ENCODE results near the gene FKBP2. TPM values are rescaled to one million over a fixed set of nuclear protein-coding genes. Genes with fewer than 3 reads are reported as not detected.
A peak's percentile ranks its signal among the peaks of the same experiment; 100 is the strongest.

The FKBP2 gene
- total and polyA plus RNA-seq, 2 of the 13 experiments (the other 11 are each of a cell fraction or from before 2014, with no cell fraction given), result 30.1 to 53.3 TPM

DNA sequence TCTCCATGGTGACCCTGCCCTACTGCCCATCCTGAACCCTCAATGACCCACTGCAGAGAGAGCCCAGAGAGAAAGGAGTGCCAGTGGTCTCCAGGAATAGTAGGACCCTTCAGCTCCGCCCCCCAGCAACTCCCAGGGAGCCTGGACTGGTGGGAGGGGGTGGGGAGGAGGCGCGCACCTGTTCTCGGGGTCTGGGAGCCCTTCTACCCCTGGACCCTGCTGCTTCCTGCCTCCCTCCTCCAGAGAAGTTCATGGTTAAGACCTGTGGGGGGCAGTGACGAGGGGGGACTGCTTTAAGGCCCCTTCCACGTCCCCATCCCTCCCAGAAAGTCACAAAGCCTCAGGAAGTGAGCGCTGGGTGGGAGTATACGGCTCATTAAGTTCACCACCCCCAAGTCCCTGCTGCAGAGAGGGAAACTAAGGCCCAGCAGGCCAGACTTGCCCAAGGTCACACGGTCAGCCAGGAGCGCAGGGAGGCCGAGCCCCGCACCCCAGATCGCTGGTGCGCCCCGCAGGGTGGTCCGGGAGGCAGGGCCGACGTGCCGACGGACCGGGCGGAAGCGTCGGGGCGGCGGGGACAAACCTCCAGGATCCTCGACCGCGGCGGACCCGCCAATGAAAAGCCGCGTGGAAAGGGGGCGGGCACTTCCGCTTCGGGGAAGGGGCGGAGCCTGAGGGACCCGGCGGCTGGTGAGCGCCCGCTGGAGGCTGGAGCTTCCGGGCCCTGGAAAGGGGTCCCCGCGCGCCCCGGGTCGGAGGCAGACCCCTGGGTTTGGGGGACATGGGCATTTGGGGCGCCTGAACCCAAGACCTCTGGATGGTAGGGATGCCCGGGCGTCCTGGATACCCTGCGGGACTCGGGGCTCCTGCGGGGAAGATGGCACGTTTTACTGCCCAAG is 15.0 kb upstream of the FKBP2 start, which contains the start of the genes NUDT22 and TRPT1 (continued):
- TF ChIP-seq, protein P1, sequence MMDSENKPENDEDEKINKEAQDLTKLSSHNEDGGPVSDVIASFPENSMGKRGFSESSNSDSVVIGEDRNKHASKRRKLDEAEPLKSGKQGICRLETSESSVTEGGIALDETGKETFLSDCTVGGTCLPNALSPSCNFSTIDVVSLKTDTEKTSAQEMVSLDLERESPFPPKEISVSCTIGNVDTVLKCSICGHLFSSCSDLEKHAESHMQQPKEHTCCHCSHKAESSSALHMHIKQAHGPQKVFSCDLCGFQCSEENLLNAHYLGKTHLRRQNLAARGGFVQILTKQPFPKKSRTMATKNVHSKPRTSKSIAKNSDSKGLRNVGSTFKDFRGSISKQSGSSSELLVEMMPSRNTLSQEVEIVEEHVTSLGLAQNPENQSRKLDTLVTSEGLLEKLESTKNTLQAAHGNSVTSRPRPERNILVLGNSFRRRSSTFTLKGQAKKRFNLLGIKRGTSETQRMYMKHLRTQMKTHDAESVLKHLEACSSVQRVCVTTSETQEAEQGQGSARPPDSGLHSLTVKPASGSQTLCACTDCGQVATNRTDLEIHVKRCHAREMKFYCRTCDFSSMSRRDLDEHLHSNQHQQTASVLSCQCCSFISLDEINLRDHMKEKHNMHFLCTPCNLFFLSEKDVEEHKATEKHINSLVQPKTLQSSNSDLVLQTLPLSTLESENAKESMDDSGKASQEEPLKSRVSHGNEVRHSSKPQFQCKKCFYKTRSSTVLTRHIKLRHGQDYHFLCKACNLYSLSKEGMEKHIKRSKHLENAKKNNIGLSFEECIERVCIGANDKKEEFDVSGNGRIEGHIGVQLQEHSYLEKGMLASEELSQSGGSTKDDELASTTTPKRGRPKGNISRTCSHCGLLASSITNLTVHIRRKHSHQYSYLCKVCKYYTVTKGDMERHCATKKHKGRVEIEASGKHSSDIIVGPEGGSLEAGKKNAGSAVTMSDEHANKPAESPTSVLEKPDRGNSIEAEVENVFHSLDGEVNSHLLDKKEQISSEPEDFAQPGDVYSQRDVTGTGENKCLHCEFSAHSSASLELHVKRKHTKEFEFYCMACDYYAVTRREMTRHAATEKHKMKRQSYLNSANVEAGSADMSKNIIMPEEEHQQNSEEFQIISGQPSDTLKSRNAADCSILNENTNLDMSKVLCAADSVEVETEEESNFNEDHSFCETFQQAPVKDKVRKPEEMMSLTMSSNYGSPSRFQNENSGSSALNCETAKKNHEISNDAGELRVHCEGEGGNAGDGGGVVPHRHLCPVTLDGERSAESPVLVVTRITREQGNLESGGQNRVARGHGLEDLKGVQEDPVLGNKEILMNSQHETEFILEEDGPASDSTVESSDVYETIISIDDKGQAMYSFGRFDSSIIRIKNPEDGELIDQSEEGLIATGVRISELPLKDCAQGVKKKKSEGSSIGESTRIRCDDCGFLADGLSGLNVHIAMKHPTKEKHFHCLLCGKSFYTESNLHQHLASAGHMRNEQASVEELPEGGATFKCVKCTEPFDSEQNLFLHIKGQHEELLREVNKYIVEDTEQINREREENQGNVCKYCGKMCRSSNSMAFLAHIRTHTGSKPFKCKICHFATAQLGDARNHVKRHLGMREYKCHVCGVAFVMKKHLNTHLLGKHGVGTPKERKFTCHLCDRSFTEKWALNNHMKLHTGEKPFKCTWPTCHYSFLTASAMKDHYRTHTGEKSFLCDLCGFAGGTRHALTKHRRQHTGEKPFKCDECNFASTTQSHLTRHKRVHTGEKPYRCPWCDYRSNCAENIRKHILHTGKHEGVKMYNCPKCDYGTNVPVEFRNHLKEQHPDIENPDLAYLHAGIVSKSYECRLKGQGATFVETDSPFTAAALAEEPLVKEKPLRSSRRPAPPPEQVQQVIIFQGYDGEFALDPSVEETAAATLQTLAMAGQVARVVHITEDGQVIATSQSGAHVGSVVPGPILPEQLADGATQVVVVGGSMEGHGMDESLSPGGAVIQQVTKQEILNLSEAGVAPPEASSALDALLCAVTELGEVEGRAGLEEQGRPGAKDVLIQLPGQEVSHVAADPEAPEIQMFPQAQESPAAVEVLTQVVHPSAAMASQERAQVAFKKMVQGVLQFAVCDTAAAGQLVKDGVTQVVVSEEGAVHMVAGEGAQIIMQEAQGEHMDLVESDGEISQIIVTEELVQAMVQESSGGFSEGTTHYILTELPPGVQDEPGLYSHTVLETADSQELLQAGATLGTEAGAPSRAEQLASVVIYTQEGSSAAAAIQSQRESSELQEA (CRISPR knock-in tag; IDR thresholded peaks at IDR 0.05; ENCODE audit: not compliant biosample characterization), result no peak
- no peak for TF ChIP-seq SRSF4 (IDR thresholded peaks at IDR 0.05; ENCODE audit: low read depth, low read length, poor library complexity, severe bottlenecking)
- TF ChIP-seq, protein P2, sequence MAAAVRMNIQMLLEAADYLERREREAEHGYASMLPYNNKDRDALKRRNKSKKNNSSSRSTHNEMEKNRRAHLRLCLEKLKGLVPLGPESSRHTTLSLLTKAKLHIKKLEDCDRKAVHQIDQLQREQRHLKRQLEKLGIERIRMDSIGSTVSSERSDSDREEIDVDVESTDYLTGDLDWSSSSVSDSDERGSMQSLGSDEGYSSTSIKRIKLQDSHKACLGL (CRISPR knock-in tag; IDR thresholded peaks at IDR 0.05), result no peak; the same call in 1 of the 2 replicates
- TF ChIP-seq ZNF3 (CRISPR knock-in tag; IDR thresholded peaks at IDR 0.05), result no peak
- TF ChIP-seq HNRNPL (IDR thresholded peaks at IDR 0.05; ENCODE audit: low read depth, low read length), result no peak
- TF ChIP-seq ZNF451 (CRISPR knock-in tag; IDR thresholded peaks at IDR 0.05), result no peak; the same call in 1 of the 2 replicates
- peak; percentile 58 for TF ChIP-seq TBX2 (CRISPR knock-in tag; IDR thresholded peaks at IDR 0.05; ENCODE audit: borderline replicate concordance)
- TF ChIP-seq ARNT2 (CRISPR knock-in tag; IDR thresholded peaks at IDR 0.05; ENCODE audit: low read depth), result peak; percentile 63
- TF ChIP-seq ELF3 (CRISPR knock-in tag; IDR thresholded peaks at IDR 0.05), result peak; percentile 76
- TF ChIP-seq, protein P3, sequence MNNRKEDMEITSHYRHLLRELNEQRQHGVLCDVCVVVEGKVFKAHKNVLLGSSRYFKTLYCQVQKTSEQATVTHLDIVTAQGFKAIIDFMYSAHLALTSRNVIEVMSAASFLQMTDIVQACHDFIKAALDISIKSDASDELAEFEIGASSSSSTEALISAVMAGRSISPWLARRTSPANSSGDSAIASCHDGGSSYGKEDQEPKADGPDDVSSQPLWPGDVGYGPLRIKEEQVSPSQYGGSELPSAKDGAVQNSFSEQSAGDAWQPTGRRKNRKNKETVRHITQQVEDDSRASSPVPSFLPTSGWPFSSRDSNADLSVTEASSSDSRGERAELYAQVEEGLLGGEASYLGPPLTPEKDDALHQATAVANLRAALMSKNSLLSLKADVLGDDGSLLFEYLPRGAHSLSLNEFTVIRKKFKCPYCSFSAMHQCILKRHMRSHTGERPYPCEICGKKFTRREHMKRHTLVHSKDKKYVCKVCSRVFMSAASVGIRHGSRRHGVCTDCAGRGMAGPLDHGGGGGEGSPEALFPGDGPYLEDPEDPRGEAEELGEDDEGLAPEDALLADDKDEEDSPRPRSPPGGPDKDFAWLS (CRISPR knock-in tag; IDR thresholded peaks at IDR 0.05; ENCODE audit: borderline replicate concordance), result 0 out of 2 replicates have a peak, but pooled peaks have one; percentile 68
- TF ChIP-seq, protein P4, sequence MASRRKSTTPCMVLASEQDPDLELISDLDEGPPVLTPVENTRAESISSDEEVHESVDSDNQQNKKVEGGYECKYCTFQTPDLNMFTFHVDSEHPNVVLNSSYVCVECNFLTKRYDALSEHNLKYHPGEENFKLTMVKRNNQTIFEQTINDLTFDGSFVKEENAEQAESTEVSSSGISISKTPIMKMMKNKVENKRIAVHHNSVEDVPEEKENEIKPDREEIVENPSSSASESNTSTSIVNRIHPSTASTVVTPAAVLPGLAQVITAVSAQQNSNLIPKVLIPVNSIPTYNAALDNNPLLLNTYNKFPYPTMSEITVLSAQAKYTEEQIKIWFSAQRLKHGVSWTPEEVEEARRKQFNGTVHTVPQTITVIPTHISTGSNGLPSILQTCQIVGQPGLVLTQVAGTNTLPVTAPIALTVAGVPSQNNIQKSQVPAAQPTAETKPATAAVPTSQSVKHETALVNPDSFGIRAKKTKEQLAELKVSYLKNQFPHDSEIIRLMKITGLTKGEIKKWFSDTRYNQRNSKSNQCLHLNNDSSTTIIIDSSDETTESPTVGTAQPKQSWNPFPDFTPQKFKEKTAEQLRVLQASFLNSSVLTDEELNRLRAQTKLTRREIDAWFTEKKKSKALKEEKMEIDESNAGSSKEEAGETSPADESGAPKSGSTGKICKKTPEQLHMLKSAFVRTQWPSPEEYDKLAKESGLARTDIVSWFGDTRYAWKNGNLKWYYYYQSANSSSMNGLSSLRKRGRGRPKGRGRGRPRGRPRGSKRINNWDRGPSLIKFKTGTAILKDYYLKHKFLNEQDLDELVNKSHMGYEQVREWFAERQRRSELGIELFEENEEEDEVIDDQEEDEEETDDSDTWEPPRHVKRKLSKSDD (CRISPR knock-in tag; IDR thresholded peaks at IDR 0.05; ENCODE audit: low read depth), result peak; percentile 28; the same call in 1 of the 2 replicates
- TF ChIP-seq KMT2B (CRISPR knock-in tag; IDR thresholded peaks at IDR 0.05), result peak; percentile 45
- no peak for TF ChIP-seq NFRKB (IDR thresholded peaks at IDR 0.05)
- no peak for TF ChIP-seq ZNF839 (CRISPR knock-in tag; IDR thresholded peaks at IDR 0.05; ENCODE audit: borderline replicate concordance)
- TF ChIP-seq ZSCAN20 (CRISPR knock-in tag; IDR thresholded peaks at IDR 0.05; ENCODE audit: borderline replicate concordance), result no peak

Data from HepG2 (cell line).